Activated gamma-delta T cell (primary cell): ENCODE measurements around the gene TCP1.
"Not testable (repeated sequence)": the region's sequence is repeated elsewhere in the genome, so short reads cannot be mapped to it uniquely, and the experiment has no call there.

Experiments
- DNase-seq: peaks from one replicate; lab custom pipeline; 2025; lab: John Stamatoyannopoulos, UW

Gene TCP1

GRCh38 chr6:159777240-159777904 is 12.0 kb downstream of the TCP1 start:
- DNase-seq = no peak

DNA sequence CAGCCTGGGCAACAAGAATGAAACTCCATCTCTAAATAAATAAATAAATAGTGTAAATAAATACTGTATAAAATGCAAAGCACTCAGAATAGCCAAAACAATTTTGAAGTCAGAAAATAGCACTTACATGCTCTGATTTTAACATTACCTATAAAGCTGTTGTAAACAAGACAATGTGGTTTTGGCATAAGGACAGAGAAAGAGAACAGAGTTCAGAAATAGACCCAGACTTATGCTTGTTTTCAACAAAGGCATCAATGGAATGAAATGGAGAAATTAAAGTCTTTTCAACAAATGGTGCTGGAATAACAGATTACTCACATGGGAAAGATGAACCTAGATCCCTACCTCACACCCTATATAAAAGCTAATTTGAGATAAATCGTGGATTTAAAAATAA is 17.2 kb downstream of the TCP1 start:
- no peak for DNase-seq

DNA sequence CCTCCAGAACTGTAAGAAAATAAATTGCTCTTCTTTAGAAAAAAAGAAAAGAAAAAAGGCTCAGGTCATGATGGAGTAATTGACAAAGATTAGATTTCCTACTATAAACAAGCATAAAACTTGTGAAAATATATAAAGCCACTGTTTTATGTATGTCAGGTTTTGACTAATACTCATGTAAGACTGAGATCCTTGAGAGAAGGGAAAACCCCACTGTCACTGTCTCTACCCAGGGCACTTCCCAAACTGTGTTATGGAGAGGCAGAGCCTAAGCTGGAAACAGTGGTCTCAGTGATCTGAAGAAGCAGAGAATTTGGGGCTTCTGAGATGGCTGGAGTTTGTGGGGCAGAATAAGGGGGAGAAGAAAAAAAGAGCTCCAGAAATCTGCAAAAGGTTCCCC is 19.9 kb downstream of the TCP1 start:
- no peak for DNase-seq

DNA sequence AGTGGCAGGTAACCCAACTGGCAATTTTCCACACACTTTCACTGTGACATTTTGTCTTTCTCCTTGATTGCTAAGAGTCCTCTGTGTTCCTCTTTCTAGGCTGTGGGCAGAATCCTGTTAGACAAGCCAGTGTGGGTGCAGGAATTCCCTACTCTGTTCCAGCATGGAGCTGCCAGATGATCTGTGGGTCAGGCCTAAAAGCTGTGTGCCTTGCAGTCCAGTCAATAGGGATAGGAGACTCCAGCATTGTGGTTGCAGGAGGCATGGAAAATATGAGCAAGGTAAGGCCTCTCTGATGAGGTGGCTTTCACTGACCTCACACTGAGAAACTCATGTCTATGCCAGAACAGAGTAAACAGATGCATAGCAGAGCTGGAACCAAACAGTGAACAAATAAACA is 22.5 kb downstream of the TCP1 start:
- no peak for DNase-seq

DNA sequence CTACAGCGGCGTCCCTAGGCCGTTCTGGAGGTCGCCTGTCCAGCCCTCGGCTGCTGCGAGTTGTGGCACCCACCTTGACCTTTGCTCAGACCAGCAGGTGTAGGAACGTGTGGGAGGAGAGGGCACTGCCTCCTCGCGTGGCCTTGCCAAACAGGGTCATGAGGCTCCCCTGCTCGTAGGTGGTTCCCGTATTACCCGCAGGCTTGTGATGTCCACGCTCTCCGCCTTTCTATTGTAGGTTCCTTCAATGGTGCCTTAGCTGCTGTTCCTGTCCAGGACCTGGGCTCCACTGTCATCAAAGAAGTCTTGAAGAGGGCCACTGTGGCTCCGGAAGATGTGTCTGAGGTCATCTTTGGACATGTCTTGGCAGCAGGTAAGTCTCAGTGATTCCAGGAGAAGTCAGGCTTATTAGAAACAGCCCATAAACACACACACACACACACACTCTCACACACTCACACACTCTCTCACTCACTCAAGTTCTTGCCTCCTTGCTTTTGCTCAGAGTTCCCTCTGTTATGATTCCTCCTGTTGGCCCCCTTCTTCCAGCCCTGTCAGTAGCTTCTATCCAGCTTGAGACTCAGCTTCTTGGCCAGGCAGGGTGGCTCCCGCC is 26.6 kb downstream of the TCP1 start:
- no peak for DNase-seq

DNA sequence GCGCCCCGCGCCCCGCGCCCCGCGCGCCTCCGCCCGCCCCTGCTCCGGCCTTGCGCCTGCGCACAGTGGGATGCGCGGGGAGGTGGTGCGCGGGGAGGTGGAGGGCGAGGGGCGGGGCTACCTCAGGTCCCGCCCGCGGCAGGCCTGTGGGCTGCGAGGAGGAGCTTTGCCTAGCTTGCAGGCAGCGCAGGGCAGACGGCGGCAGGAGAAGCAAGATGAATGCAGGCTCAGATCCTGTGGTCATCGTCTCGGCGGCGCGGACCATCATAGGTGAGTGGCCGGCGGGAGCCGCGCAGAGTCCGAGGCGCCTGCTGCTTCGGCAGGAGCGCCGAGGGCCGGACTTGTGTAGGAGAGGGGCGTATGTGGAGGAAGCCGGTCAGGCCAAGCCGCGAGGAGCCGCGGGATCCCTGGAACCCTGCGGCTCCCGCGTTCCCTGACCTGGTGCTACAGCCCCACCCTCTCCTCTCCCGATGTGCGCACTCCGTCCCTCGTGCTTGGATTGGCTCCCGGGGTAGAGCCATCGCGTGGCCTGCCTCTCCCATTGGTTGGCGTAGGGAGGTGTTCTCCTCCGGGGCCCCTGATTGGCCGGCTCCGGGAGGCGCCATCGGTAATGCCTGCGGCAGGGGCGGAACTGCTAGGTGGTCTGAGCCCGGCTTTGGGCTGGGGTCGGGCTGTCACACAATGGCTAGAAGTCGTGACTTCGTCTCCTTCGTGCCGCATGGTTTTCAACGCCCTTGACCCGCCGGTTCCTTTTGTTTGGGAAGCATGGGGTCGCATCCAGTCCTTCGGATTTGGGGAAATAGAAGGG is 27.3 kb downstream of the TCP1 start, which contains the start of gene ACAT2:
ACAT2 (plus strand) TSS at position 173 of the 808 bp plus-strand sequence; CDS start at position 216, 43 bp downstream.
- peak; percentile 92 for DNase-seq

DNA sequence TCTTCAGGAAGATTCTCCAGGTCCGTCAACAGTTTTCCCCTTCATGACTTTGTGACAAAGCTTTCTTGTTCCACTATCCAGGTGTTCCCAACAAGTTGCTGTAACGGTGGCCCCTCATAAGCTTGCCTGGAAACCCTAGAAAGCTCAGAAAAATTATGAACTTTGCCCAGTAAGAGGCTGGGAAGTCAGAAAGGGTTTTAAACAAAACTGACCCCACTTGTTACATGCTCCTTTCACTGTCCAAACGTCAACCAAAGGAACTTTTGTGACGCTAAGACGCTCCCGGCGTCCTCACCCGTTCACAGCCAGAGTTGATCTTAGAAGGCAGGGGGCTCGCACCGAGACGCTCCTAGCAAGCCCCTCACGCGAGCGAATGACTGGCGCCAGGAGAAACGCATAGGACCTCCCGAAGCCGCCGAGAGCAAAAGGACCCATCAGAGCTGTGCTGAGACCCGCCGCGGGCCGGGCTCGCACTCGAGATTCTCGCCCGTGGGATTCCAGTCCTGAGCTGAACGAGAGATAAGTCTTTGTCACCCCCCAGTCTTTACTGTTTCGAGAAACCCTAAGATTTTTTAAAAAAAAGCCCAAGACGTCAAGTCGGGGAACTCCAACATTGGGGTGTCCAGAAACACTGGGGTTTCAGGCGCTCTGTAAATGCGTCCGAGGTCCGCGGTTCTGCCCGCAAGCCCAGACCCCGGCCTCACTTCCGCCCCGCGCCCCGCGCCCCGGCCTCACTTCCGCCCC is 28.1 kb downstream of the TCP1 start:
- DNase-seq = no peak

- DNase-seq = no peak
Measured at GRCh38 chr6:159760602-159761057, 28.8 kb downstream of the TCP1 start.

- DNase-seq = no peak
Measured at GRCh38 chr6:159759645-159760044, 29.8 kb downstream of the TCP1 start.

- no peak for DNase-seq
Measured at GRCh38 chr6:159758031-159759001, 31.1 kb downstream of the TCP1 start.

DNA sequence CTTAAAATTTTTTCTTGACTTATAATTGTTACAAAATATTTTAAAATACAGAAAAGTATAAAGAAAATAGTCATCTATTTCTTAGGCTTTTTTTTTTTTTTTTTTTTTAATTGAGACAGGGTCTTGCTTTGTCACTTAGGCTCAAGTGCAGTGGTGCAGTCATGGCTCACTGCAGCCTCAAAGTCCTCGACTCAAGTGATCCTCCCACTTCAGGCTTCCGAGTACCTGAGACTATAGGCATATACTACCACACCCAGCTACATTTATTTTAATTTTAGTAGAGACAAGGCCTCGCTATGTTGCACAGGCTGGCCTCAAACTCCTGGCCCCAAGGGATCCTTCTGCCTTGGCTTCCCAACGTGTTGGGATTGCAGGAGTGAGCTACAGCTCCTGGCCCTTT is 32.9 kb downstream of the TCP1 start:
- no peak for DNase-seq

GRCh38 chr6:159754959-159755914 is 34.2 kb downstream of the TCP1 start:
- no peak for DNase-seq

GRCh38 chr6:159754401-159754800 is 35.0 kb downstream of the TCP1 start:
- no peak for DNase-seq

GRCh38 chr6:159753081-159753872 is 36.1 kb downstream of the TCP1 start:
- DNase-seq = no peak

DNA sequence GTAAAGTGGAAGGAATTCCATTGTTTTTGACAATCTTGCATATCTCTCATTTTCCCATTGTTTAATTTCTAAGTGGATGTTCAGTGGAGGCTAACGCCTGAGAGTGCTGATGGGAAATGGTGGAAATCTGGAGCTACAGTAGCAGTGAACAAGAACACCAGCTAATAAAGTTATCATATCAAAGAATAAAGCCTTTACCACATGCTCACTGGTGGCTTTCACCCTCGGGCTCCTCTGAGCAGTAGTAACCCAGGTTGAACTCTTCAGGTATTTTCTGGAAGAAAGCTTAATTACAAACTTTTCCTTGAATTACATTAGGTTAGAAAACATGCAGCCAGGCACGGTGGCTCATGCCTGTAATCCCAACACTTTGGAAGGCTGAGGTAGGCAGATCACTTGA is 38.0 kb downstream of the TCP1 start:
- no peak for DNase-seq

GRCh38 chr6:159748127-159748526 is 41.3 kb downstream of the TCP1 start:
- DNase-seq = not testable (repeated sequence)

GRCh38 chr6:159746759-159747158 is 42.6 kb downstream of the TCP1 start:
- DNase-seq = no peak

GRCh38 chr6:159745081-159745480 is 44.3 kb downstream of the TCP1 start:
- no peak for DNase-seq

- DNase-seq = no peak
Measured at GRCh38 chr6:159742165-159742564, 47.2 kb downstream of the TCP1 start.
